Measurements from ENCODE around the gene CDH2. TPM values are rescaled to one million over a fixed set of nuclear protein-coding genes. Genes with fewer than 3 reads are reported as not detected.

CDH2 gene
- total and polyA plus RNA-seq, 2 experiments from 2014 or later = 81.8 to 117 TPM

GRCh38 chr18:28108254-28108653 is 68.7 kb downstream of the CDH2 start:
- Histone ChIP-seq H3K27ac (peak overlapping the region; percentile 14), H2AFZ (no peak overlapping the region), H3K27me3 (no peaks in the 10 kb centered on the region), H3K4me1 (ENCODE audit: insufficient read depth) (peaks cover 46% of the 10 kb centered on the region), H3K36me3 (replicated peaks; ENCODE audit: insufficient read depth, low read depth) (no peaks in the 10 kb centered on the region), H3K9me3 (ENCODE audit: low read depth) (no peaks in the 10 kb centered on the region), H3K4me2 (peak overlapping the region; percentile 18), H3K79me2 (peaks cover 56% of the 10 kb centered on the region), H3K4me3 (no peak overlapping the region), H4K20me1 (ENCODE audit: insufficient read depth, poor library complexity, severe bottlenecking) (no peaks in the 10 kb centered on the region), H3K9me2 (replicated peaks; ENCODE audit: insufficient read depth) (no peaks in the 10 kb centered on the region)
- no peak for TF ChIP-seq CTCF (IDR thresholded peaks at IDR 0.05; ENCODE audit: poor library complexity)
- no peak for TF ChIP-seq EZH2phosphoT487 (IDR thresholded peaks at IDR 0.05; ENCODE audit: low read depth, severe bottlenecking, unreplicated experiment)
- no peak for DNase-seq (ENCODE audit: low spot score)
- 90% methylated on average over 1 of the region's 1 CpG for WGBS (ENCODE audit: low lambda C conversion rate, missing lambda C conversion rate)

DNA sequence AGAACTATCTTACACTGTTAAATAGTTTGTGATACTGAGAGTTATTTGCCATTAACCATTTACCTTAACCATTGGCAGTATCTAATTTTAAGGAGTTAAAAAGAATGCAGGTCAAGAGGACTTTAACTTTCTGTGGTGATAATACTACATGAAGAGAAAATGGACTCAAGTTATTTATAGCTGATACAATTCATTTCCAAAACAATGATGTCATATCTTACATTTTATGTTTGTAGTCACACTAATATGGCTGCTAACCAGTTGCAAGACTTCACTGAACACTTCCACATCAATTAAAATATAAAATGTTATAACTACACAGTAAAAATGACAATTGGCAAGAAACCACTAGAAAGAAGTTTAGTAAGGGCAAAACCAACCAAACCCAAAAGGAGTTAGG is 77.7 kb downstream of the CDH2 start:
- DNase-seq (ENCODE audit: low spot score) = no peak
- Histone ChIP-seq H3K9me2 (replicated peaks; ENCODE audit: insufficient read depth) (no peaks in the 10 kb centered on the region), H3K9me3 (ENCODE audit: low read depth) (no peaks in the 10 kb centered on the region), H3K27ac (no peak overlapping the region), H3K4me3 (no peak overlapping the region), H2AFZ (no peak overlapping the region), H3K36me3 (replicated peaks; ENCODE audit: insufficient read depth, low read depth) (no peaks in the 10 kb centered on the region), H3K4me2 (no peak overlapping the region), H4K20me1 (ENCODE audit: insufficient read depth, poor library complexity, severe bottlenecking) (no peaks in the 10 kb centered on the region), H3K27me3 (no peaks in the 10 kb centered on the region), H3K4me1 (ENCODE audit: insufficient read depth) (no peaks in the 10 kb centered on the region), H3K79me2 (peaks cover 49% of the 10 kb centered on the region)
- TF ChIP-seq EZH2 (IDR thresholded peaks at IDR 0.05; ENCODE audit: borderline replicate concordance) (no peak), CTCF (IDR thresholded peaks at IDR 0.05; ENCODE audit: poor library complexity) (no peak), EZH2phosphoT487 (IDR thresholded peaks at IDR 0.05; ENCODE audit: low read depth, severe bottlenecking, unreplicated experiment) (no peak)

GRCh38 chr18:28095631-28096030 is 81.3 kb downstream of the CDH2 start:
- 97% methylated on average over 4 of the region's 4 CpGs for WGBS (ENCODE audit: low lambda C conversion rate, missing lambda C conversion rate)
- Histone ChIP-seq H3K4me3 (no peak overlapping the region), H3K27me3 (no peaks in the 10 kb centered on the region), H4K20me1 (ENCODE audit: insufficient read depth, poor library complexity, severe bottlenecking) (no peaks in the 10 kb centered on the region), H3K9me3 (ENCODE audit: low read depth) (no peaks in the 10 kb centered on the region), H3K4me1 (ENCODE audit: insufficient read depth) (peaks cover 6% of the 10 kb centered on the region), H3K4me2 (no peak overlapping the region), H3K79me2 (peaks cover 40% of the 10 kb centered on the region), H3K36me3 (replicated peaks; ENCODE audit: insufficient read depth, low read depth) (no peaks in the 10 kb centered on the region), H3K9me2 (replicated peaks; ENCODE audit: insufficient read depth) (no peaks in the 10 kb centered on the region), H3K27ac (no peak overlapping the region), H2AFZ (no peak overlapping the region)
- no peak for DNase-seq (ENCODE audit: low spot score)
- TF ChIP-seq EZH2 (IDR thresholded peaks at IDR 0.05; ENCODE audit: borderline replicate concordance) (no peak), CTCF (IDR thresholded peaks at IDR 0.05; ENCODE audit: poor library complexity) (no peak), EZH2phosphoT487 (IDR thresholded peaks at IDR 0.05; ENCODE audit: low read depth, severe bottlenecking, unreplicated experiment) (no peak)

DNA sequence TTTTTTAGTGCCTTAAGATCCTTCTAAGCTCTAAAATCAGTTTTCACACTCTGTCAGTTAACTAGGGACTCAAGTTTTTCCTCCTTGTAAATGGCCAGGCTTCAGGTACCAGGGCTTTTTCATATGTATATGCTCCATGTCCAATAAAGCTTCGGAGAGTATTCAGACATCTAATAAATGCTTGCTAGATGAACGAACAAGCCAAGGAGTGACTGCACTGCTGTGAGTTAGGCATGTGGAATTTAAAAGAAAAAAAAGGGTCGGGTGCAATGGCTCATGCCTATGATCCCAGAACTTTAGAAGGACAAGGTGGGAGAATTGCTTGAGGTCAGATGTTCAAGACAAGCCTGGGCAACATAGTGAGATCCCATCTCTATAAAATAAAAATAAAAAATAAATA is 81.9 kb downstream of the CDH2 start:
- Histone ChIP-seq H4K20me1 (ENCODE audit: insufficient read depth, poor library complexity, severe bottlenecking) (no peaks in the 10 kb centered on the region), H3K4me2 (no peak overlapping the region), H3K27me3 (no peaks in the 10 kb centered on the region), H3K9me3 (ENCODE audit: low read depth) (no peaks in the 10 kb centered on the region), H2AFZ (no peak overlapping the region), H3K36me3 (replicated peaks; ENCODE audit: insufficient read depth, low read depth) (no peaks in the 10 kb centered on the region), H3K79me2 (peaks cover 39% of the 10 kb centered on the region), H3K4me1 (ENCODE audit: insufficient read depth) (peaks cover 6% of the 10 kb centered on the region), H3K9me2 (replicated peaks; ENCODE audit: insufficient read depth) (no peaks in the 10 kb centered on the region), H3K27ac (no peak overlapping the region), H3K4me3 (no peak overlapping the region)
- 72% methylated on average over 3 of the region's 3 CpGs for WGBS (ENCODE audit: low lambda C conversion rate, missing lambda C conversion rate)
- no peak for TF ChIP-seq EZH2phosphoT487 (IDR thresholded peaks at IDR 0.05; ENCODE audit: low read depth, severe bottlenecking, unreplicated experiment)
- no peak for TF ChIP-seq EZH2 (IDR thresholded peaks at IDR 0.05; ENCODE audit: borderline replicate concordance)
- TF ChIP-seq CTCF (IDR thresholded peaks at IDR 0.05; ENCODE audit: poor library complexity) = no peak
- no peak for DNase-seq (ENCODE audit: low spot score)
